SK-N-SH treated with all-trans-retinoic acid at 6 μM for 48 hours (cell line): ENCODE measurements around the gene HTT-AS.

Experiments used
- ATAC-seq: fragments of 200-7000 bp; cut with Tn5 transposase; 3 replicates; pipeline ENCODE4 v1.9.1; 2020; ENCODE audit warnings: mild to moderate bottlenecking, moderate library complexity
- ARNTL ChIP-seq: fragments of 450-650 bp; formaldehyde crosslinking; IDR thresholded peaks from 2 replicates; pipeline ENCODE4 v1.5.0; 2020; ENCODE audit warnings: low read depth, mild to moderate bottlenecking, moderate library complexity, borderline replicate concordance
- CREB5 ChIP-seq: fragments of 250-450 bp; sonication (Bioruptor Pico); IDR thresholded peaks from 2 replicates; pipeline ENCODE4 v1.5.1; 2020; ENCODE audit warnings: low read depth, mild to moderate bottlenecking, moderate library complexity
- CSDC2 ChIP-seq: fragments of 250-450 bp; sonication (Bioruptor Pico); IDR thresholded peaks from 2 replicates; pipeline ENCODE4 v1.5.0; 2020; ENCODE audit warnings: mild to moderate bottlenecking, moderate library complexity
- CSRNP3 ChIP-seq: fragments of 250-450 bp; sonication (Bioruptor Pico); IDR thresholded peaks from 2 replicates; pipeline ENCODE4 v1.5.1; 2021; ENCODE audit warnings: mild to moderate bottlenecking, moderate library complexity
- ESRRG ChIP-seq: fragments of 250-450 bp; sonication (Bioruptor Pico); IDR thresholded peaks from 2 replicates; pipeline ENCODE4 v1.6.1; 2021; ENCODE audit warnings: mild to moderate bottlenecking
- ISL1 ChIP-seq: fragments of 250-450 bp; sonication (Bioruptor Pico); IDR thresholded peaks from 2 replicates; pipeline ENCODE4 v2.1.2; 2022; ENCODE audit warnings: mild to moderate bottlenecking, moderate library complexity
- OSR1 ChIP-seq: fragments of 250-450 bp; sonication (Bioruptor Pico); IDR thresholded peaks from 2 replicates; pipeline ENCODE4 v1.8.0; 2022; ENCODE audit warnings: moderate library complexity, mild to moderate bottlenecking, inconsistent platforms
- PATZ1 ChIP-seq: fragments of 250-450 bp; sonication (Bioruptor Pico); IDR thresholded peaks from 2 replicates; pipeline ENCODE4 v1.8.0; 2020; ENCODE audit warnings: mild to moderate bottlenecking, moderate library complexity, borderline replicate concordance
- POU6F1 ChIP-seq: fragments of 250-450 bp; sonication (Bioruptor Pico); IDR thresholded peaks from 2 replicates; pipeline ENCODE4 v1.8.0; 2021; ENCODE audit warnings: low read depth, mild to moderate bottlenecking, moderate library complexity, borderline replicate concordance
- PPARA ChIP-seq: fragments of 250-450 bp; sonication (Bioruptor Pico); IDR thresholded peaks from 2 replicates; pipeline ENCODE4 v1.5.0; 2020; ENCODE audit warnings: mild to moderate bottlenecking, borderline replicate concordance
- RARB ChIP-seq: fragments of 250-450 bp; sonication (Bioruptor Pico); IDR thresholded peaks from 2 replicates; pipeline ENCODE4 v1.8.0; 2021; ENCODE audit warnings: mild to moderate bottlenecking, moderate library complexity
- SNAI2 ChIP-seq: fragments of 250-450 bp; sonication (Bioruptor Pico); IDR thresholded peaks from 2 replicates; pipeline ENCODE4 v1.5.0; 2020; ENCODE audit warnings: mild to moderate bottlenecking, moderate library complexity
- TCF4 ChIP-seq: fragments of 250-450 bp; sonication (Bioruptor Pico); IDR thresholded peaks from 2 replicates; pipeline ENCODE4 v1.8.0; 2021; ENCODE audit warnings: mild to moderate bottlenecking, moderate library complexity, borderline replicate concordance
- TSHZ2 ChIP-seq: fragments of 250-450 bp; sonication (Bioruptor Pico); IDR thresholded peaks from 2 replicates; pipeline ENCODE4 v1.5.0; 2020; ENCODE audit warnings: mild to moderate bottlenecking, moderate library complexity
- ZC3H10 ChIP-seq: fragments of 250-450 bp; sonication (Bioruptor Pico); IDR thresholded peaks from 2 replicates; pipeline ENCODE4 v1.5.1; 2021; ENCODE audit warnings: mild to moderate bottlenecking, moderate library complexity
- ZFP30 ChIP-seq: fragments of 450-650 bp; formaldehyde crosslinking; IDR thresholded peaks from 2 replicates; pipeline ENCODE4 v1.5.0; 2022; ENCODE audit warnings: mild to moderate bottlenecking, moderate library complexity
- ZNF70 ChIP-seq: fragments of 450-650 bp; formaldehyde crosslinking; IDR thresholded peaks from 2 replicates; pipeline ENCODE4 v1.5.0; 2020; ENCODE audit warnings: mild to moderate bottlenecking, moderate library complexity

The HTT-AS gene

GRCh38 chr4:3026540-3026939 is 47.8 kb downstream of the HTT-AS start:
- TF ChIP-seq RARB (CRISPR knock-in tag) (no peak), ZNF70 (CRISPR knock-in tag) (no peak), TSHZ2 (CRISPR knock-in tag) (no peak), PATZ1 (no peak), CSRNP3 (CRISPR knock-in tag) (no peak), TCF4 (no peak), POU6F1 (CRISPR knock-in tag) (no peak), CREB5 (CRISPR knock-in tag) (no peak)
- no peak for ATAC-seq

- no peak for ATAC-seq
Observed at GRCh38 chr4:3025881-3026280, 48.5 kb downstream of the HTT-AS start.

More at GRCh38 chr4:3025881-3026280, 48.5 kb downstream of the HTT-AS start:
- no peak for TF ChIP-seq ESRRG (CRISPR knock-in tag)
- no peak for TF ChIP-seq PATZ1
- no peak for TF ChIP-seq OSR1 (CRISPR knock-in tag)
- no peak for TF ChIP-seq PPARA (CRISPR knock-in tag)
- TF ChIP-seq ARNTL (CRISPR knock-in tag), result no peak
- no peak for TF ChIP-seq POU6F1 (CRISPR knock-in tag)
- no peak for TF ChIP-seq CSDC2
- TF ChIP-seq SNAI2 (CRISPR knock-in tag), result no peak
- no peak for TF ChIP-seq TCF4
- no peak for TF ChIP-seq ISL1
- no peak for TF ChIP-seq ZC3H10 (CRISPR knock-in tag)
- TF ChIP-seq ZFP30 (CRISPR knock-in tag), result no peak
